ENCODE data around the gene GMPR2.

- TF ChIP-seq MAX (IDR thresholded peaks at IDR 0.05; ENCODE audit: low read depth, low read length) = no peak
- no peak for TF ChIP-seq POLR2A (IDR thresholded peaks at IDR 0.05; ENCODE audit: extremely low read depth, insufficient read length)
- no peak for TF ChIP-seq CTCF (IDR thresholded peaks at IDR 0.05; ENCODE audit: low read depth, low read length)
Measured at GRCh38 chr14:24233538-24233866, 773 bp downstream of the GMPR2 start.
